HG03095 (cell line): ENCODE data around the gene FTCD.

Experiments
- ATAC-seq: cut with Tn5 transposase; IDR thresholded peaks from one replicate; pipeline ENCODE4 v1.9.1; 2021; ENCODE audit warnings: moderate library complexity; ENCODE audit not compliant: unreplicated experiment

Gene FTCD

GRCh38 chr21:46095083-46095719 lies 60.2 kb downstream of the FTCD start:
- ATAC-seq, result no peak

- ATAC-seq, result no peak
These were observed 60.8 kb downstream of the FTCD start for GRCh38 chr21:46094401-46095082.

- ATAC-seq, result no peak
These were observed 61.5 kb downstream of the FTCD start for GRCh38 chr21:46093668-46094400.

GRCh38 chr21:46092811-46093667 lies 62.3 kb downstream of the FTCD start:
- no peak for ATAC-seq

GRCh38 chr21:46092026-46092764 lies 63.2 kb downstream of the FTCD start:
- no peak for ATAC-seq

GRCh38 chr21:46091631-46092025 lies 63.8 kb downstream of the FTCD start:
- ATAC-seq, result no peak

GRCh38 chr21:46091118-46091517 lies 64.3 kb downstream of the FTCD start:
- ATAC-seq, result no peak

- no peak for ATAC-seq
These were observed 66.1 kb downstream of the FTCD start for GRCh38 chr21:46089285-46089684.

- no peak for ATAC-seq
These were observed 67.2 kb downstream of the FTCD start for GRCh38 chr21:46088189-46088588.

GRCh38 chr21:46087641-46088040 lies 67.7 kb downstream of the FTCD start:
- no peak for ATAC-seq
